ENCODE data around the gene ACSS2. TPM values are rescaled to one million over a fixed set of nuclear protein-coding genes. Genes with fewer than 3 reads are reported as not detected.

Gene ACSS2
- total RNA-seq, 1 donor = 76.4 TPM

DNA sequence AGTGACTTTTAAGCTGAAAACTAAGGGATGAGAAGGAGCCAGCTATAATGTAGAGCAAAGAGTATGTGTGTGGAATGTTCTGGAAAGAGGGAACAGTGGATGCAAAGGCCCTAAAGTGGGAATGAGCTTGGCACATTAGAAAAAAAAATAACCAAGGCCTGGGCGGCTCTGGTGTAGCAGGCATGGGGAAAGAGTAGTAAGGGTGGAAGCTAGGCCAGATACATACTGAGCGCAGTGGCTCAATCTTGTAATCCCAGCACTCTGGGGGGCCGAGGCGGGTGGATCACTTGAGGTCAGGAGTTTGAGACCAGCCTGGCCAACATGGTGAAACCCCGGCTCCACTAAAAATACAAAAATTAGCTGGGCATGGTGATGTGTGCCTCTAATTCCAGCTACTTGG lies 12.2 kb upstream of the ACSS2 start:
- no peaks in the 10 kb centered on the region for H3K27me3 ChIP-seq (ENCODE audit: insufficient read depth, low read length)
- TF ChIP-seq, protein P1, sequence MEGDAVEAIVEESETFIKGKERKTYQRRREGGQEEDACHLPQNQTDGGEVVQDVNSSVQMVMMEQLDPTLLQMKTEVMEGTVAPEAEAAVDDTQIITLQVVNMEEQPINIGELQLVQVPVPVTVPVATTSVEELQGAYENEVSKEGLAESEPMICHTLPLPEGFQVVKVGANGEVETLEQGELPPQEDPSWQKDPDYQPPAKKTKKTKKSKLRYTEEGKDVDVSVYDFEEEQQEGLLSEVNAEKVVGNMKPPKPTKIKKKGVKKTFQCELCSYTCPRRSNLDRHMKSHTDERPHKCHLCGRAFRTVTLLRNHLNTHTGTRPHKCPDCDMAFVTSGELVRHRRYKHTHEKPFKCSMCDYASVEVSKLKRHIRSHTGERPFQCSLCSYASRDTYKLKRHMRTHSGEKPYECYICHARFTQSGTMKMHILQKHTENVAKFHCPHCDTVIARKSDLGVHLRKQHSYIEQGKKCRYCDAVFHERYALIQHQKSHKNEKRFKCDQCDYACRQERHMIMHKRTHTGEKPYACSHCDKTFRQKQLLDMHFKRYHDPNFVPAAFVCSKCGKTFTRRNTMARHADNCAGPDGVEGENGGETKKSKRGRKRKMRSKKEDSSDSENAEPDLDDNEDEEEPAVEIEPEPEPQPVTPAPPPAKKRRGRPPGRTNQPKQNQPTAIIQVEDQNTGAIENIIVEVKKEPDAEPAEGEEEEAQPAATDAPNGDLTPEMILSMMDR (IDR thresholded peaks at IDR 0.05; ENCODE audit: extremely low read depth, low read depth, low read length) = no peak
- H3K4me2 ChIP-seq (ENCODE audit: insufficient read depth, low read length) = no peak overlapping the region

DNA sequence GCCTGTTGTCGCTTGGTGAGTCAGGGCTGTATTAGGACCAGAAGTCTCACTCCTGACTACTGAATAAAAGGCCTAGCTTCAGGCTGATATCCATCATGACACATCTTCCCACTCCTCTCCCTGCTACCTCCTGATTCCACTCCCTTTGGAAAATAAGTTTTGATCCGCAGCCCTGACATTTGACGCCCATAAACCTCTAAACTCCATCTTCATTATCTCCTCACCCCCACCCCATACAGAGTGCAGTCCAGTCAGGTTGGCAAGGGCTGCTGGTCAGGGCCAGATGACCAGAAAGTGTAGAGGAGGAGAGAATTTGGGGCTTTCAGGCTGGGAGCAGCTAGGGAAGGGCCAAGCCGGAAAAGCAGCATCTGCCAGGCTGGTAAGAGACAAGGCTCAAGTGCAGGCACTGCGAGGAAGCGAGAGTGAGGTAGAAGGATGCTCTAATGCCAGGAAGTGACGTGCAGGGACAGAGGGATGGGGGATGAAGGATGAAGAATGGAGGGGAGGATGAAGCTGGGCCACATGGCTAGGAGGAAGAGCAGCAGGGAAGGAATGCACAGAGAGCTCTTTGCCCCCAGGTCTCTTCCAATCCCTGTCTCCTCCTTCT lies 5.0 kb upstream of the ACSS2 start:
- TF ChIP-seq, protein P1 (IDR thresholded peaks at IDR 0.05; ENCODE audit: extremely low read depth, low read depth, low read length) = no peak
- Histone ChIP-seq H3K27me3 (ENCODE audit: insufficient read depth, low read length) (no peaks in the 10 kb centered on the region), H3K27ac (ENCODE audit: low read depth, low read length) (no peak overlapping the region), H3K9me3 (ENCODE audit: low read depth, low read length) (no peaks in the 10 kb centered on the region), H3K4me3 (ENCODE audit: insufficient read depth, low read length) (no peak overlapping the region), H3K79me2 (ENCODE audit: insufficient read depth, low read length) (no peaks in the 10 kb centered on the region), H3K4me2 (ENCODE audit: insufficient read depth, low read length) (peak overlapping the region; percentile 94), H3K36me3 (ENCODE audit: insufficient read depth, low read length) (no peaks in the 10 kb centered on the region), H4K20me1 (ENCODE audit: insufficient read depth, low read length) (peaks cover 3% of the 10 kb centered on the region), H3K4me1 (ENCODE audit: insufficient read depth, low read length) (peaks cover 26% of the 10 kb centered on the region), H2AFZ (ENCODE audit: low read length) (no peak overlapping the region)
- DNase-seq (ENCODE audit: insufficient read length, low spot score, missing footprints) = no peak

More for the DNA sequence above, 12.2 kb upstream of the ACSS2 start:
- peaks cover 9% of the 10 kb centered on the region for H3K36me3 ChIP-seq (ENCODE audit: insufficient read depth, low read length)
- H3K79me2 ChIP-seq (ENCODE audit: insufficient read depth, low read length) = no peaks in the 10 kb centered on the region
- H3K4me1 ChIP-seq (ENCODE audit: insufficient read depth, low read length) = no peaks in the 10 kb centered on the region
- H4K20me1 ChIP-seq (ENCODE audit: insufficient read depth, low read length) = no peaks in the 10 kb centered on the region
- DNase-seq (ENCODE audit: insufficient read length, low spot score, missing footprints) = no peak
- no peak overlapping the region for H3K4me3 ChIP-seq (ENCODE audit: insufficient read depth, low read length)
- H3K27ac ChIP-seq (ENCODE audit: low read depth, low read length) = no peak overlapping the region
- H3K9me3 ChIP-seq (ENCODE audit: low read depth, low read length) = no peaks in the 10 kb centered on the region
- no peak overlapping the region for H2AFZ ChIP-seq (ENCODE audit: low read length)

DNA sequence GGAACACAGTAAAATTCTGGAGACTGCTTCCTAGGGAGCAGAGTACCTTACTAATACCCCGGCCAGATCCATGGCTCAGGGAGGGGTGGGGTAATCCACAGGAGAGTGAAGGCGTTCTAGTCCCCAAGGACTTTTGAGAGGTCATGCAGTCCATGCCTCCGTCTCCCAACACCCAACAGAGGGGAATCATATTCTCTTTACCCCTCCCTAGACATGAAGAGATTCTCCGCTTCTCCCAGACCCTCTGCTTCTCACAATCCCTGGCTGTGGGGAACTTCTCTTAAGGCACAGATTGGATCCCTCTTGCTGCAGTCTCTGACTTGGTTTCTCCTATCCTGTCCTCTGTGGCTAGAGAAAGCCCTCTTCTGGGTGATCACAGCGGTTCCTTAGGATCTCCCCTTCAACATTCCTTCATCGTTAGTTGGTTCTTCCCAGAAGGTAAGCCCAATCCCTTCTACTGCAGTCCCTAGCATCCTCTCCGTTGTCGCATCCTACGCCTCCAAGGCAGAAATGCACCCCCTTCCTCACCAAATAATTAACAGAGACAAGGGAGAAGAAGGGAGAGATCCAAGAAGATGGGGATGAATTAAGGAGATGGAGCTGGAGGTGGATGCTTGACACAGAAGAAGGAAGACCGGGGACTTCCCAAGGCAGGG lies 4.3 kb upstream of the ACSS2 start:
- H3K4me2 ChIP-seq (ENCODE audit: insufficient read depth, low read length) = peak overlapping the region; percentile 94
- H4K20me1 ChIP-seq (ENCODE audit: insufficient read depth, low read length) = peaks cover 3% of the 10 kb centered on the region
- peak overlapping the region; percentile 98 for H2AFZ ChIP-seq (ENCODE audit: low read length)
- H3K4me1 ChIP-seq (ENCODE audit: insufficient read depth, low read length) = peaks cover 28% of the 10 kb centered on the region
- H3K4me3 ChIP-seq (ENCODE audit: insufficient read depth, low read length) = peak overlapping the region; percentile 80
- no peaks in the 10 kb centered on the region for H3K36me3 ChIP-seq (ENCODE audit: insufficient read depth, low read length)
- TF ChIP-seq, protein P1 (IDR thresholded peaks at IDR 0.05; ENCODE audit: extremely low read depth, low read depth, low read length) = no peak
- no peaks in the 10 kb centered on the region for H3K9me3 ChIP-seq (ENCODE audit: low read depth, low read length)
- peak overlapping the region; percentile 7 for H3K27ac ChIP-seq (ENCODE audit: low read depth, low read length)
- no peaks in the 10 kb centered on the region for H3K27me3 ChIP-seq (ENCODE audit: insufficient read depth, low read length)
- peaks cover 4% of the 10 kb centered on the region for H3K79me2 ChIP-seq (ENCODE audit: insufficient read depth, low read length)
- DNase-seq (ENCODE audit: insufficient read length, low spot score, missing footprints) = no peak

DNA sequence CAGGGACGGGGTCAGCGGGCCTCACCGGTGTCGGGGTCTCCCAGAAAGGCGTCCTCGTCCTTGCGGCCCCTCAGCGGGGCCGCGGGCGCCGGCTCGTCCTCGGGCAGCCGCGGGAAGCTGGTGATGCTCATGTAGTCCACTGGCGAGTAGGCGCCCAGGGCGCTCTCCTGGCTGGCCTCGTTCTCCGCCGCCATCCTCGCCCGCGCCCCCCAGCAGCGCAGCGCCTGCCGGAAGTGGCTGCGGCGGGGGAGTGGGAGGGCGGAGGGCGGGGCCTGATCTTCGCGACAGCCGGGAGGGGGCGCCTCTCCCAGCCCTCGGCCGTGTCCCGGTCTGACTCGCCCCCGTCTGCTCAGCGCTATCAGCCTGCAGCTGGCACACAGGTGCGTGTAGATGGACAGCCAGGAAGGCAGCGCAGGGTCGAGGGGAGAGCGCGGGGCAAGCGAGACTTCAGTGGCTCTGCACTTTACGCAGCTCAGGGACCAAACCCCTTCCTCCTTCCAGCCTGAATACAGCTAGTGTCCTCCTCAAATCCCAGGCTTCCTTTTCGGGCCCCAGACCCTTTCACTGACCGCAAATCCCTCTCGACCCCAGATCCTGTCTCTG lies 3.7 kb upstream of the ACSS2 start, which contains the start of gene GGT7:
Gene GGT7, minus strand, starts transcription at position 235 of the 603 bp plus-strand sequence. Its CDS starts 41 bp downstream, at position 194.
- TF ChIP-seq, protein P1 (IDR thresholded peaks at IDR 0.05; ENCODE audit: extremely low read depth, low read depth, low read length) = peak; percentile 44
- peaks cover 3% of the 10 kb centered on the region for H4K20me1 ChIP-seq (ENCODE audit: insufficient read depth, low read length)
- H3K36me3 ChIP-seq (ENCODE audit: insufficient read depth, low read length) = no peaks in the 10 kb centered on the region
- peaks cover 31% of the 10 kb centered on the region for H3K4me1 ChIP-seq (ENCODE audit: insufficient read depth, low read length)
- no peaks in the 10 kb centered on the region for H3K27me3 ChIP-seq (ENCODE audit: insufficient read depth, low read length)
- H2AFZ ChIP-seq (ENCODE audit: low read length) = peak within 1 kb of the TSS; percentile 98
- peaks cover 8% of the 10 kb centered on the region for H3K79me2 ChIP-seq (ENCODE audit: insufficient read depth, low read length)
- peak; percentile 97 for DNase-seq (ENCODE audit: insufficient read length, low spot score, missing footprints)
- H3K27ac ChIP-seq (ENCODE audit: low read depth, low read length) = peak within 1 kb of the TSS; percentile 36
- H3K4me3 ChIP-seq (ENCODE audit: insufficient read depth, low read length) = peak within 1 kb of the TSS; percentile 80
- H3K9me3 ChIP-seq (ENCODE audit: low read depth, low read length) = no peaks in the 10 kb centered on the region
- peak within 1 kb of the TSS; percentile 94 for H3K4me2 ChIP-seq (ENCODE audit: insufficient read depth, low read length)
